ENCODE results near the gene DCXR.

The DCXR gene

DNA sequence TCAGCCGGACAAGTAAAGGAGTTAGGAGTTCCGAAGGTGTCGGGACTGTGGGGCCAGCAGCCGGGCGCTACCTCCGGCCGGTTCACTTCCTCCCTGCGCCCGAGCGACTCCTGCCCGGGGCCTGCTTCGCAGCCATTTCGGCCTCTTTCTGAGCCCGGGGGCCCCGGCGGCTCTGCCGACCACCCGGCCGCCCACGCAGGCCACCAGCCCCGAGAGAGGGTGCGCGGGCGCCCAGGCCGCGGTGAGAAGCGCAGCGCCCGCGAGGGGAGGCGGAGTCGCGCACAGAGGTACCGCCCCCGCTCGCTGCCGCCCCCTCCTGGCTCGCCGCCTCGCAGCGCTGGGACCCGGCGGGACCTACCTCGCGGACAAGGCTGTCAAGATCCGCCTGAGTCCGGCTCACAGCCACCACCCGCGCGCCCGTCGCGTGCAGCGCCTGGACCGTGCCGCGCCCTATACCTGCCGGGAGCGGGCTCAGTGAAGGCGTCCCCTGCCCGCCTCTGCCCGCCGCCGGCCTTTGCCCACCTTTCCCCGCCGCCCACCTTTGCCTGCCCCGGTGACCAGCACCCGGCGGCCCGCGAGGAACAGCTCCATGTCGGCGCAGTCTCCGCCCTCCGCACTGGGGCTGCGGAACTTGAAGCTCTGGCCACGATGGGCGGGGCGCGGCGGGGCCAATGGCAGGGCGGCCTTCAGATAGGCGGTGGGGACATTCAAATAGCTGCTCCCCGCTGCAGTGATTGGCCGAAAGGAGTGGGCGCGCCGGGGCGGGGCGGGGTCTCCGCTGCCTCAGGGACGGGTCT is at the start of gene DCXR:
DCXR (minus strand) TSS at position 606 of the 797 bp plus-strand sequence; CDS start at position 591, 15 bp downstream.
- DNase-seq = peak; percentile 93

DNA sequence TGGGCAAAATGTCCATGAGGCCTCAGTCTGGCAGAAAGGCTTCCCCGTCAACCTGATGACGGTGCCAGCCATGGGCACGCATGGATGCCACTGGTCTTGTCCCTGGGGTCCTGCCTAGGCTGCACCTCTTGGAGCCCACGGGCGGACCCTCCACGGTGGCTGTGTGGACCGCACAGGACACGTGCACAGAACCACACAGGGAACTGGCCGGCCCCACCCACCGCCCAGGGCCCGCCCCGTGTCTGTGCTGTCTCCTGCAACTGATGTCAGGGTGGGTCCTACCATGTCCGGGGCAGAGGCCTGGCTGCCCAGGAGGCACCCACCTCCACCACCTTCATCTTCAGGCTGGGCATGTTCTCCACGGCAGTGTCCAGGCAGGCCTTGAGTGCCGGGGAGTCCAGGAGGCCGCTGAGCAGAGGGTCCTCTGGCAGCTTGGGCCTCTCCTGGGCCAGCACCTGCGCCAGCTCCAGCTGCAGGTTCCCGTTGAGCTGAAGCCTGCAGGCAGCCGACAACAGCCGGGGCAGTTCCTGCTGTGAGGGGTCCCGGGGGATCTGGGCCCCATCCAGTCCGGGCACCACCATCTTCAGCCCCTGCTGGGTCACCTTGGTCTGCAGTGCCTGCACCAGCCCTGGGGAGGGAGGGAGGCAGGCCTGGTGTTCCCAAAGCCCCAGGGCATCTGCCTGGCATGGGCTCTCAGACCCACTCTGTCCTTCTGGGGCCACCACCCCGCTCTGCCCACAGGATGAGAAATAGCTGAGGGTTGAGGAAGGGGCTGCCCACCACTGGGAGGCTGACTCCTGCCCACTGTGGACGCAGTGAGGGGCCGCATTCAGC is 48.7 kb upstream of the DCXR start:
- no peak for DNase-seq

DNA sequence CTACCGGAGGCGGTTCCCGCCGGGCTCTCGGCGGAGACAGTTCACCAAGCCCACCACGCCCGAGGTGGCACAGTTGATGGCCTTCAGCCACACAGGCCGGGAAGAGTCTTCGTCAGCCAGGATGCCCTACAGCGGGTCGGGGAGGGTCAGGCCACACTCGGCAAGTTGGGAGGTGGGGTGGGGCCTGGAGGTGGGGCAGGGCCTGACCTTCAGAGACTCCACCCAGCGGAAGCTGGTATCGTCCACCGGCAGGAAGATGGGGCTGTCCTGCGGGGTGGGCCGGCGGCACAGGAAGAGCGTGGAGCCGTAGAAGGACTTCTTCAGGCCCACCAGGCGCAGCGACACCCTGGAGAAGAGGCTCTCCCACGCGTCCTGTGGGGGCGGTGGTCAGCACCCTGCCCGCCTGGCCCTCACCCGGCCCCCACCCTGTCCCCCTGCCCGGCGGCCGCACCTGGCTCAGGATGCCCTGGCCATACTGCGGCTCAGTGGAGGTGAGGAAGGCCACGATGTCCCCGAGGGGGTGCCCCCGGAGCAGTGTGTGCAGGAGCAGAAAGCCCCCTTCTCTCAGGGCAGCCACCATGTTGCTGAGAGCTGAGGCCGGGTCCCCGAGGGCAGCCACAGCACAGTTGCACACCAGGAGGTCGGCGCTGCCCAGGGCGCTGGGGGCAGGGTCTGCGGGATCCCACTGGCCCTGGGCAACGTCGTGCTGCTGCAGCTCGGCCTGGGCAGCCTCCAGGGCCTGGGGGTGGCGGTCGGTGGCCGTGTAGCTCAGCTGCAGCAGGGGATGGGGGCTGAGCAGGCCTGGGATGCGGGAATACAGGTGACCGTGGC is 47.7 kb upstream of the DCXR start:
- no peak for DNase-seq

DNA sequence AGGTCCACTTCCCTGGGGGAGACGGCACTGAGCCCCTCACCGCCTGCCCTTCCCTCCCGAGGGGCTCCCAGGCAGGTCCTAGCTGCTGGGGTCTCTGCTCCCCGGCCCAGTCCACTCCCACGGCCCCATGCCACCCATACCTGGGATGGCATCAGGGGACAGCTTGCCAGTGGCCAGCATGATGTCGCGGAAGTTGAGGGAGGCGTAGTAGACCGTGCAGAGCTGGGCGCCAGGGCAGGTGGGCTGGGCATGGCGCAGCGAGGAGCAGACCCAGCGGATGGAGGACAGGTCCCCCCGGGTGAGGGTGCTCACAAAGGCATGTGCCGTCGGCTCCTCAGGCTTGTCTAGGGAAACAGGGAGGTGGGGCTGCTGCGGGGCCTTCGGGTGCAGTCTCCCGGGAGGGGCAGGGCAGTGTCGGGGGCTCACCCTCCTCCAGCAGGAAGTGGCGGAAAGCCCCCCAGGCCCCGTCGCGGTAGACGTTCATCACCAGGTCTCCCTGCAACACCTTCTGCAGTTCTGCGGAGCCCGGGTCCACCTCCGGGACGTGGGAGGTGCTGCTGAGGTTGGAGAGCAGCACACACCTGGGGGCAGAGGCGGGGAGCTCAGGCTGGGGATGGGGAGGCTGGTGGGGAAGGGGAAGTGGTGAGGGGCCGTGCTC is 47.0 kb upstream of the DCXR start:
- no peak for DNase-seq

DNA sequence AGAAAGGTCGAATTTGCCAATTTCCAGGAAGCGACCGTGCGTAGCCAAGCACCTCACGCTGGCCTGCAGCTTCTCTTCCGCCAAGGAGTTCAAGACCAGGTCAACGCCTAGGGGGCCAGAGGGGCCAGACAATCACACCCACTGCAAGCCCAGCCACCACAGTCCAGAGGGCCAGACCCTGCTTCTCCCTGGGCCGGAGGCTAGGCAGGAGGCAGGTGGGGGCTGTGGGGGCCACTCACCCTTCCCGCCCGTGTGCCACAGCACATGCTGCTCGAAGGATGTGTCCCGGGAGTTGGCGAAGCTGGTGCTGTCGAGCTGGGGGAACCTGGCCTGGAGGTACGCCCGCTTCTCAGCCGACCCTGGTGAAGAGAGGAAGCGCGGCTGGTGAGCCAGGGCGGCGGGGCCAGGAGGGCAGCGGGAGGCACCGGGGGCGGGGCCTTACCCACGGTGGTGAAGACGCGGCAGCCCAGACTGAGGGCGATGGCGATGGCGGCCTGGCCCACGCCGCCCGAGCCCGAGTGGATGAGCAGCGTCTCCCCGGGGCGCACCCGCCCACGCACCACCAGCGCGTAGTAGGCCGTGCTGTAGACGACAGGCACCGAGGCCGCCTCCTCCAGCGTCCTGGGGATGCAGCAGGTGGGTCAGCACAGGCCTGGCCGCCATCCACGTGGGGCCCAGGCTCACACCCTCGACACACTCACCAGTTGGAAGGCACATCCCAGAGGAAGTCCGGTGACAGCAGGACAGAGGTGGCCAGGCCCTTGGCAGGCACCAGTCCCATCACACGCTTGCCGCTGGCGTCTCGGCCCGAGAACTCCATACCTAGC is 46.2 kb upstream of the DCXR start:
- no peak for DNase-seq

DNA sequence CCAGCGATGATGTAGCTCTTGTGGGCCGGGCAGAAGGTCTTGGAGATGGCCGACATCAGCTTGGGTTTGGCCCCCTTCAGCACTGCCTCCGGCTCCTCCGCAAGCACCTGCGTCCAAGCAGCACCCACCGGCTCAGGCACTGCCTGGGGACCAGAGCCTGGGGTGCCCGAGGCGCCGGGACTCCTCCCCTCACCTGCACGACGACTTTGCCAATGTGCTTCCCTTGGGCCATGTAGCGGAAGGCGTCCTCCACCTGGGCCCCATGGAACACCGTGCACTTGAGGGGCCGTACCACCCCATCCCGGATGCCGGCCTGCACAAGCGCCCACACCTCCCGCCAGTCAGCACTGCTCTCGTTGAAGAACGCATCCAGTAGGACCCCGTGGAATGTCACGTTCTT is 45.5 kb upstream of the DCXR start:
- no peak for DNase-seq

DNA sequence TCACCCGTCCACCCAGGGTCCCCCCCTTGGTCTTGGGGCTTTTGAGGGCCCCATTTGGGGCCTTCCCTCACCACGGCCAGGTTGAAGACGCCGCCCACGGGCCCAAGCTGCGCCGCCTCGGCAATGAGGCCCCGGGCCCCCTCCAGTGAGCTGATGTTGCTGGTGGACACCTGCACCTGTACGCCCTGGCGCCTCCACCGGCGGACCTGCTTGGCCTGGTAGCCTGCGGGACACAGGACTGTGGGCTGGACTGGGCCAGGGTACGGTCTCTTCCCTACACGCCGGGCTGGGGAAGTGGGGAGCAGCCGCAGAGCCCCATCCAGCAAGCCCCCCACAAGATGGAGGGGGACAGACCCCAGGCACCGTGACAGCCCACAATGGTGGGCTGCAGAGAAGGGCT is 45.0 kb upstream of the DCXR start:
- DNase-seq = no peak

DNA sequence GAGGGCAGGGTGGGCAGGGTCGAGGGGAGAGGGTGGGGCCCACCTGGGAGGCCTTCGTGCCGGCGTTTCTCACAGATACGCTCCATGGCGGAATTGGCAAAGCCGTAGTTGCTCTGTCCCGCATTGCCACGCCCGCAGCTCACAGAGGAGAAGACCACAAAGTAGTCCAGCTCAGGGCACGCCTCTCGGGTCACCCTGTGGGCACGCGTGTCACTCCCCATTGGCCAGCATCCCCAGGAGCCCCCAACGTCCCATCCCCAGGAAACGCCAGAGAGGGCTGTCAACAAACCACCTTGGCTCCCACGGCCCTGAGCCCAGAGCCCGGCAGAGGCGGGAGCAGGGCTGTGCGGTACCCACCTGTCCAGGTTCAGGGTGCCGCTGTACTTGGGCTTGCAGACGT is 44.5 kb upstream of the DCXR start:
- no peak for DNase-seq

DNA sequence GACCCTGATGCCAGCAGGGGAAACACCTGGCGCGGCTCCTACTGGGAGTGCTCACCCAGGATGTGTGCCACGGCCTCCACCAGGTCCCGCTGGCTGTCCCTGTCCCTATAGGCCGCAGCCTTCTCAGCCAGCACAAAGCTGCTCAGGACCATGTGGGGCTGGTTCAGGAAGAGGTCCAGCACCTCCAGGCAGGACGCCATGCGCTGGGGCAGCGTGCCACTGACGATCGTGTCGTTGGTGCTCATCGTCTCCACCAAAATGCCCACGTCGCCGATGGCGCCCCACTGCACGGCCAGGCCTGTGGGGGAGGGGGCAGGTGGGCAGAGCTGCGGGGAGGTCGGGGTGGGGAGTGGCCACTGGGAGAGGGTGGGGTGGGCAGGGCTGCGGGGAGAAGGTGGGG is 44.0 kb upstream of the DCXR start:
- DNase-seq = no peak

DNA sequence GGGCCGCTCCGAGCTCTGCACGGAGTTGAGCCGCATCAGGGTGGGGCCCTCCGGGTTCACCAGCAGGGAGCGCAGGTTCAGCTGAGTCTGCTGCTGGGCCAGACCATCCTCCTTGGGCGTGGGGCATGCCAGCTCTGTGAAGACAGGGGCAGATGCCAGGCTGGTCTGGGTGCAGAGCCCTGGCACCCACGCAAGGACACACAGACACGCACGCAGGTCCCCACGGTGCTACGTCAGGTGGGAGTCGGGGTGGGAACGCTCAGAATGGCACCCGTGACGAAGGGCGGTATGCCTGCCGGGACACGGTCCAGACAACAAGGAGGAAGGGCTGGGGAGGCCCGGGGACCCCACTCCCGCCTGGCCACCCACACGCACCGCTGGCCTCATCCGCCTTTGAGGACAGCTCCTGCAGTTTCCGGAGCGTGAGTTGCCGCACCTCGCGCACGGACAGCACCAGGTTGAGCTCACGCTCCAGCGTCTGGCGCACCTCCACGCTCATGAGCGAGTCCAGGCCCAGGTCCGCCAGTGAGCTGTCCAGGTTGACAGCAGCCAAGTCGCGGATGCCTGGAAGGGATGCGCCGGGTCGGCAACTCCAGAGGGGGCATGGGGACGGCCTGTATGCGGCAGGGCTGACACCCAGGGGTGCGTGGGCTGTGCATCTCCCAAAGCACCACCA is 43.4 kb upstream of the DCXR start:
- no peak for DNase-seq

DNA sequence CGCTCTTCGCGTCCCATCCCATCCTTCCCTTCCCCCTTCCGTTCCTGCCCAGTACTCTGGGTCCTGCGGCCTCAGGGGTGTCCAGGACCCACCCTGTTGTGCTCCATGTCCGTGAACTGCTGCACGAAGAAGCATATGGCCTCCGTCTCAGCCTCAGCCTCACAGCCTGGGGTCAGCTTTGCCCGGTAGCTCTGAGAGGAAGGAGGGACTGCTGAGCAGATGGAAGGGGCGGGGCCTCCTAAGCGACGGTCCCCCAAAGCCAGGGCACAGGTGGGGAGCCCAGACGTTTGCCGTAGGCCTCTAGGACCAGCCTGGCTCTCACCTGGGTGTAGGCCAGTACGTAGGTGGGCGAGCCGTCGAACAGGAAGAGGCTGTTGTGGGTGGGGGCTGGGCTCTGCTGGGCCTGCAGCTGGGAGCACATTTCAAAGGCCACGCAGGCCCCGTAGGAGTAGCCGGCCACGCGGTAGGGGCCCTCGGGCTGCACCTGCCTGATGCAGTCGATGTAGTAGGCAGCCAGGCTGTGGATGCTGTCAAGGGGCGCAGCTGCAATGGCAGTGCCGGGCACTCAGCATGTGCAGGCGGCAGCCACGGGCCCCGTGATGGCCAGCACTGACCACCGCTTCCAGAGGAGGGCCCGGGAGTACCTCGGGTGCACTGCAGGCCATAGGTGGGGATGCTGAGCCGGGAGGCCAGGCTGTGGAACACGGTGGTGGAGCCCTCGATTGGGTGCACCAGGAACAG is 42.7 kb upstream of the DCXR start:
- no peak for DNase-seq

DNA sequence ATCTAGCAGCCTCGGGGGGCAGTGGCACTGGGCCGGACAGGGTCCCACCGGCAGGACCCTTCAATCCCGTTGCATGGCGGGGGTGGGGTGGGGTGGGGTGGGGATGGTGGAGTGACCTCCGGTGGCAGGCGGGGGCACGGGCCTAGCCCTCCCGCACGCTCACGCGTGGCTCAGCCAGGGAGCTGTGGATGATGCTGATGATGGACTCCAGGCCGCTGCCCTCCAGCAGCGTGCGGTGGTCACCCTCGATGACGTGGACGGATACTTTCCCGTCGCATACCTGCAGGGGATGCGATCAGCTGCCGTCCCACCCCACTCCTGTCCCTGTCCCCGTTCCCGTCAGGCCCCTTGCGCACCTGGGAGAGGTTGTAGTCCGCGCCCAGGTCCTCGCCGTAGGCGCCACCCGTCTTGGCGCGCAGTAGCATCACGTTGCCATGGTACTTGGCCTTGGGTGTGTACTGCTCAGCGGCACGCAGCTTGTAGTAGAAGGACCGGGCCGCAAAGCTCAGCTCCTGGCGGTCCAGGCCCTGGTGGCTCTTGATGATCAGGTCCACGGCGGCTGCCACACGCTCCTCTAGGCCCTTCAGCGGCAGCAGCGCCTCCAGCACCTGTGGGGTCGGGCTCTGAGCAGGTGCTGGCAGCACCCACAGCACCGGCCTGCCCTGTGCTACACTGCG is 41.6 kb upstream of the DCXR start:
- no peak for DNase-seq

DNA sequence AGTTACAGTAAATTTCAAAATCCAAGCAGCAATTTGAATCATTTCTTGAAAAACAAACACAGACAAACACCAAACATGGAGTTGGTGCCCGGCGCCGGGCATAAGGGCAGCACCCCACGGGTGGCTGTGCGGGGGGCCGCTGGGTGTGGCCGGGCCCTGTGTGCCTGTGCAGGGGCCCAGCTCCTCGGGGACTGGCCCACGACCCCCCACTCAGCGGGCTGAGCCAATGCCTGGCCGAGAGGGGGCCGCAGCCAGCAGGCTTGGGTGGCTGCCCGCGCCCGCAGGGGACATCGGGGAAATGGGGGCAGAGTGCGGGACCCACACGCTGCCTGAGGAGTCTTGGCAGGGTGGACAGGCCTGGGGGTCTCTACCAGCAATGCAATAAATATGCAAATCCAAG is 40.9 kb upstream of the DCXR start:
- DNase-seq = no peak

DNA sequence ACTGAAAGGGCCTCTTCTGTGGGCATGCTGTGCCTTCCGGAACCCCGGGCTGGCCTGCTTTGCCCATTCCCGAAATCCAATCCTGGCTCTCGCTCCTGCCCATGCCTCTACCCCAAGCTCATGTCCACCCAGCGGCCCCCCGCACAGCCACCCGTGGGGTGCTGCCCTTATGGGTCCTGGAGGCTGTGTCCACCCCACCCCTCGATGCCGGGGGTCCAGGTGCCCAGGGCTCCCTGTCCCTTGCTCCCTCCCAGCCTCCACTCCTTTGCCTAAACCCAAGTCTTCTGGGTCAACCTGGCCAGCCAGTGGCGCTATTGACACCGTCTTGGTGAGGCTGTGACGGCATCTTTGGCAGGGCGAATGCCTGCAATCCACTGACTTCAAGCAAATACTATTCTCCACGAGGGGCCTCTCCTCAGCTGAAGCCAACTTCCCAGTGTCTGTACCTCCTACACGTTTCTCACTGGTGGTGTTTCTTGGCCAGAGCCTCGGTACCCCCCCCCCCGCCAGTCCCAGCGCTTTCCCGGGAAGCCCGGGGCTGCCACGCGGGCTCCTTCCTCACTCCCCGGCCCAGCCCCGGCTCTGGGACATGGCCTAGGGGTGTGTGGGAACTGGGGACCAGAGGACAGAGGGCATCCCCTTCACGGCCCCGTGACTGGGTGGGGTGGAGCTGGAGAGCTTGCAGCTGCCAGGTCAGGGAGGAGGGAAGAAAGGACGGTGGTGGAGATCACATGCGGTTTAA is 40.3 kb upstream of the DCXR start:
- DNase-seq = no peak

DNA sequence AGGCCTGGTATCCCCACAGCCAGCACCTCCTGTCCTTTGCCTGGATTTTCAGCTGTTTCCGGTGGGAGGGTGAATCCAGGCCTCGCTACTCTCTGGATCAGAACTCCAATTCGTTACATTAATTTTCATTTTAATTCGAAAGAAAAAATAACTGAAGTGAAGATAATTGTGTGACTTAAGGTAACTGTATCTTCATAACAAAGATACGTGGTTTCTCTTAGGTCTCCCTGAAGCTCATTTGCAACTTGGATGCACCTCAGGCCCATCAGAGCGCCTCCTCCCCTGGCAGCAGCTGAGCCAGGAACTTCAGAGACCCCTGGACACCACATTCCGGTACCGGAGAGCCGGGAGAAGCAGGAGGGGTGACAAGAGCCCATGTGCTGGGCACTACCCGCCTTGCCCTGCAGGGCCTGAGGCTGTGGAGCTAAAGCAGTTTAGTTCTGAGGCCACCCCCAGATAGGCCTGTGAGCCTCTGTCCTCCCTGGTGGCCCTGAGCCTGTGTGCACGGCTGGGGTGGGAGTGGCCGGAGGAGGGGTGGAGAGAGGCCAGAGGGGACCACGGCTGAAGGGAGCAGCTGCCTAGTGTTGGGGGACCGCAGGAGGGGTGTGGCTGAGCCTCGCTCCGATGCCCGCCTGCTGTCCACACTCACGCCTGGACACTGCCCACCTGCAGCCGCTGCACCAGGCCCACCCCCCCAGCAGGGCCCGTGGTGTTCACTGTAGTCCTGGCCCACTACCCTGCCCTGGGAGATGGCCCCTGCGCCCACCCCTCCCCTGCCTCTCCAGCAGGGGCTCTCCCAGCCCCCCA is 39.5 kb upstream of the DCXR start:
- DNase-seq = no peak

DNA sequence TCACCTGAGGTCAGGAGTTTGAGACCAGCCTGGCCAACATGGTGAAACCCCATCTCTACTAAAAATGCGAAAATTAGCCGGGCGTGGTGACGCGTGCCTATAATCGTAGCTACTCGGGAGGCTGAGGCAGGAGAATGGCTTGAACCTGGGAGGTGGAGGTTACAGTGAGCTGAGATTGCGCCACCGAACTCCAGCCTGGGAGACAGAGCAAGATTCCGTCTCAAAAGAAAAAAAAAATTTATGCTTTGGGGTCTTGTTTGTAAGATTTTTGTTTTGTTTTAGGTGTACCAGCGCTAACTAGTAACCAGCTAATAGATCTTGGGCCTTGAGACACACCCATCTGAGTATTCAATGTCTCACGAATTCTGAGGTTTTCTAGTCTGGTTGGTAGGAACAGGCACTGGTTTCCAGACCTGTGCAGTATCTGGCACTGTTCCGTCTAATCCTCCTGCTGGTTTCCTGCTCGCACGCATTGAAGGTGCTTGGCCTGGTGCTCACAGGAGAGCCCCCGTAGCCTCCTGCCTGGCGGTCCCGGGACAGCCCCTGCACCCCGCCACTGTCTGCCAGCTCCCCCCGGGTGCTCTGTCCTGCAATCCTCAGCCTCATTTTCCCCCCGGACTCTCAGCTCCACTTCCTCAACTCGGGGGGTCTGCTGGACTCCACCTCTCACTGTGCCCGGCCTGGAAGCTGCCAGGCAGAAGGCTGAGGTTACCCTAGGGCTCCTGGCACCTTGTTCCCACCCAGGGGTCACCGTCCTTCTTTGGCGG is 38.7 kb upstream of the DCXR start:
- no peak for DNase-seq

DNA sequence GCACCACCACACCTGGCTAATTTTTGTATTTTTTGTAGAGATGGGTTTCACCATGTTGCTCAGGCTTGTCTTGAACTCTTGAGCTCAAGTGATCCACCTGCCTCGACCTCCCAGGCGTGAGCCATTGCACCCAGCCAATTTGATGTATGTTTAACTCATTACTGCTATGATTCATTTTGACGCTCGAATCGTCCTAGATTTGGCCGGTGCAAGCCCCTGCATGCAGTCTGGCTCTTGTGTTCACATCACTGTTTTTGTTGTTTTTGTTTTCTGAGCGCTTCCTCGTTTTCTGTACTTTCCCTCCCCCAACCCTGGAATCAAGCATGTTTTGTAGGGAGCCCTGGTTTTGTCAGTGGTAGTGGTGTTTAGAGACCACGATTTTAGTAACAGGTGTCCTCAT is 35.9 kb upstream of the DCXR start:
- DNase-seq = no peak

DNA sequence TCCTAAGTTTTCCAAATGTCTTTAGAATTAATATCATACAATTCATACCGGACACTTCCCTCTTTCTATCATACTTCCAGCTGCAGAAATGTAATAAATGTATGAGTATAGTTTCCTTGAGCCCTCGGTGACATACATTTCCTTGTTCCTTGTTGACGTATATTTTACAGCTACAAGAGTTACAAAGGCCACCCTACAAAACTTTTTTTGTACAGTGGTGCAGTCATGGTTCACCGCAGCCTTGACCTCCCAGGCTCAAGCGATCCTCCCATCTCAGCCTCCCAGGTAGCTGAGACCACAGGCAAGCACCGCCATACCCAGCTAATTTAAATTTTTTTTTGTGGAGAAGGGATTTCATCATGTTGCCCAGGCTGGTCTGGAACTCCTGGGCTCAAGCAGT is 35.3 kb upstream of the DCXR start:
- no peak for DNase-seq
